Globus pallidus (tissue), 1 donor: ENCODE data around the gene AIF1L.
"Not testable (repeated sequence)": the region's sequence is repeated elsewhere in the genome, so short reads cannot be mapped to it uniquely, and the experiment has no call there.

Experiments
- DNase-seq: peaks from one replicate; pipeline ENCODE4 v3.0.0-alpha.2; 2015; ENCODE audit warnings: low spot score

The AIF1L gene

GRCh38 chr9:131098391-131099101, 2.2 kb downstream of the AIF1L start:
- no peak for DNase-seq

GRCh38 chr9:131099102-131099606, 2.8 kb downstream of the AIF1L start:
- no peak for DNase-seq

GRCh38 chr9:131099845-131100244, 3.5 kb downstream of the AIF1L start:
- DNase-seq: not testable (repeated sequence)

- DNase-seq: no peak
Observed at GRCh38 chr9:131100445-131100844, 4.1 kb downstream of the AIF1L start.

- no peak for DNase-seq
Observed at GRCh38 chr9:131101207-131101964, 5.1 kb downstream of the AIF1L start.

GRCh38 chr9:131103024-131103423, 6.7 kb downstream of the AIF1L start:
- no peak for DNase-seq

- DNase-seq: no peak
Observed at GRCh38 chr9:131103535-131103934, 7.2 kb downstream of the AIF1L start.

- no peak for DNase-seq
Observed at GRCh38 chr9:131104016-131104740, 7.8 kb downstream of the AIF1L start.

- DNase-seq: no peak
Observed at GRCh38 chr9:131105952-131106351, 9.6 kb downstream of the AIF1L start.

- DNase-seq: peak; percentile 71
Observed at GRCh38 chr9:131107760-131108159, 11.4 kb downstream of the AIF1L start.

- no peak for DNase-seq
Observed at GRCh38 chr9:131111186-131111853, 15.0 kb downstream of the AIF1L start.

- DNase-seq: peak; percentile 99
Observed at GRCh38 chr9:131111854-131112311, 15.6 kb downstream of the AIF1L start.

GRCh38 chr9:131112374-131113154, 16.2 kb downstream of the AIF1L start:
- no peak for DNase-seq

GRCh38 chr9:131113655-131114054, 17.3 kb downstream of the AIF1L start:
- no peak for DNase-seq

- no peak for DNase-seq
Observed at GRCh38 chr9:131114084-131114535, 17.8 kb downstream of the AIF1L start.

- DNase-seq: not testable (repeated sequence)
Observed at GRCh38 chr9:131115360-131115742, 19.0 kb downstream of the AIF1L start.

GRCh38 chr9:131116281-131117120, 20.2 kb downstream of the AIF1L start:
- DNase-seq: peak; percentile 72

- no peak for DNase-seq
Observed at GRCh38 chr9:131117121-131117761, 20.9 kb downstream of the AIF1L start.

- no peak for DNase-seq
Observed at GRCh38 chr9:131117762-131118145, 21.4 kb downstream of the AIF1L start.

- DNase-seq: no peak
Observed at GRCh38 chr9:131119600-131119999, 23.3 kb downstream of the AIF1L start.
